HCT116 (cell line): Measurements from ENCODE around the gene CD244.

Source experiments
- CEBPB ChIP-seq: IDR thresholded peaks from 2 replicates; pipeline ENCODE4 v1.6.1; 2012; ENCODE audit warnings: low read depth
- POLR2AphosphoS5 ChIP-seq: IDR thresholded peaks from 2 replicates; pipeline ENCODE4 v1.6.1; 2011; ENCODE audit warnings: mild to moderate bottlenecking, low read depth, low read length, moderate library complexity
- SP1 ChIP-seq: IDR thresholded peaks from 2 replicates; pipeline ENCODE4 v1.6.1; 2012; ENCODE audit warnings: low read depth
- TF ChIP-seq, protein P1 (sequence below), 3 experiments: fragments of 200-600 bp in 1 of 3; sonication (generic) in 1 of 3; IDR thresholded peaks in 2 of 3; conservative IDR thresholded peaks in 1 of 3; 2 replicates each; pipeline ENCODE4 v1.5.1; 2012 to 2017; ENCODE audit warnings: low read depth in 2 of 3, low read length in 2 of 3, antibody characterized with exemption in 1 of 3, borderline replicate concordance in 1 of 3, control low read depth in 1 of 3, mild to moderate bottlenecking in 1 of 3, mixed read lengths in 1 of 3, mixed run types in 1 of 3, moderate library complexity in 1 of 3; ENCODE audit not compliant: insufficient read depth in 1 of 3

DNA sequence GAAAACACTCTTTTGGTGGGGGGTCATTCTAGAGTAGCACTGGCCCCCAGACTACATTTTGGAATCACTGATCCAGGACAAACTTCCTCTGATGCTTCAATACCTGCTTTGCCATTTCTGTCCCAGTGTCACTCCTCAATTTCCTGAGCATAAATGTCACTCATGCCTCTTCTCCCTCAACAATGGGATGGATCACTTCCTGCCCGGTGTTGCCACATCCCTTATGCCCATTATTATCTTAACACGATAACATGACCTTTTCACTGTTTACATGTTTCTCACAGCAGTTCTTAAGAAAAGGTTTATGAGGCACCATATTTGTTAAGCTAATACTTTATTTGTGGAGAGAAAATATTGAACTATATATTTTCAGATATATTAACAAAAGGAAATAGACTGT lies 26.2 kb upstream of the CD244 start:
- TF ChIP-seq CEBPB (no peak), POLR2AphosphoS5 (no peak), SP1 (no peak)
- TF ChIP-seq, protein P1, sequence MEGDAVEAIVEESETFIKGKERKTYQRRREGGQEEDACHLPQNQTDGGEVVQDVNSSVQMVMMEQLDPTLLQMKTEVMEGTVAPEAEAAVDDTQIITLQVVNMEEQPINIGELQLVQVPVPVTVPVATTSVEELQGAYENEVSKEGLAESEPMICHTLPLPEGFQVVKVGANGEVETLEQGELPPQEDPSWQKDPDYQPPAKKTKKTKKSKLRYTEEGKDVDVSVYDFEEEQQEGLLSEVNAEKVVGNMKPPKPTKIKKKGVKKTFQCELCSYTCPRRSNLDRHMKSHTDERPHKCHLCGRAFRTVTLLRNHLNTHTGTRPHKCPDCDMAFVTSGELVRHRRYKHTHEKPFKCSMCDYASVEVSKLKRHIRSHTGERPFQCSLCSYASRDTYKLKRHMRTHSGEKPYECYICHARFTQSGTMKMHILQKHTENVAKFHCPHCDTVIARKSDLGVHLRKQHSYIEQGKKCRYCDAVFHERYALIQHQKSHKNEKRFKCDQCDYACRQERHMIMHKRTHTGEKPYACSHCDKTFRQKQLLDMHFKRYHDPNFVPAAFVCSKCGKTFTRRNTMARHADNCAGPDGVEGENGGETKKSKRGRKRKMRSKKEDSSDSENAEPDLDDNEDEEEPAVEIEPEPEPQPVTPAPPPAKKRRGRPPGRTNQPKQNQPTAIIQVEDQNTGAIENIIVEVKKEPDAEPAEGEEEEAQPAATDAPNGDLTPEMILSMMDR (IDR thresholded peaks at IDR 0.05 in 2 of 3, conservative IDR thresholded peaks at IDR 0.05 in 1 of 3; ENCODE audit: borderline replicate concordance in 1 of 3, insufficient read depth in 1 of 3, low read depth in 2 of 3, low read length in 2 of 3), result no peak
